ENCODE results near the gene ST6GALNAC4.

Gene ST6GALNAC4

GRCh38 chr9:127946728-127947127 is 29.9 kb upstream of the ST6GALNAC4 start:
- no peak for DNase-seq (ENCODE audit: low spot score)

GRCh38 chr9:127945942-127946341 is 29.1 kb upstream of the ST6GALNAC4 start:
- DNase-seq (ENCODE audit: low spot score), result no peak

- no peak for DNase-seq (ENCODE audit: low spot score)
These were observed 28.5 kb upstream of the ST6GALNAC4 start for GRCh38 chr9:127945338-127945737.

GRCh38 chr9:127944586-127945218 is 27.9 kb upstream of the ST6GALNAC4 start:
- no peak for DNase-seq (ENCODE audit: low spot score)

GRCh38 chr9:127943731-127944144 is 26.9 kb upstream of the ST6GALNAC4 start:
- DNase-seq (ENCODE audit: low spot score), result peak; percentile 71

- no peak for DNase-seq (ENCODE audit: low spot score)
These were observed 26.3 kb upstream of the ST6GALNAC4 start for GRCh38 chr9:127943011-127943662.

GRCh38 chr9:127942216-127943010 is 25.6 kb upstream of the ST6GALNAC4 start:
- DNase-seq (ENCODE audit: low spot score), result peak; percentile 40

- no peak for DNase-seq (ENCODE audit: low spot score)
These were observed 25.0 kb upstream of the ST6GALNAC4 start for GRCh38 chr9:127941961-127942215.

GRCh38 chr9:127941062-127941960 is 24.5 kb upstream of the ST6GALNAC4 start:
- DNase-seq (ENCODE audit: low spot score), result no peak

GRCh38 chr9:127940593-127940992 is 23.8 kb upstream of the ST6GALNAC4 start:
- no peak for DNase-seq (ENCODE audit: low spot score)

GRCh38 chr9:127938298-127938690 is 21.5 kb upstream of the ST6GALNAC4 start:
- DNase-seq (ENCODE audit: low spot score), result no peak

- DNase-seq (ENCODE audit: low spot score), result peak; percentile 86
These were observed 20.8 kb upstream of the ST6GALNAC4 start, which contains the start of gene DPM2 for GRCh38 chr9:127937388-127938297. DPM2 (minus strand) TSS chr9:127937854; CDS start chr9:127937820, 34 bp downstream.

- DNase-seq (ENCODE audit: low spot score), result no peak
These were observed 20.2 kb upstream of the ST6GALNAC4 start for GRCh38 chr9:127937056-127937387.

- no peak for DNase-seq (ENCODE audit: low spot score)
These were observed 19.6 kb upstream of the ST6GALNAC4 start for GRCh38 chr9:127936347-127936852.

- no peak for DNase-seq (ENCODE audit: low spot score)
These were observed 19.0 kb upstream of the ST6GALNAC4 start for GRCh38 chr9:127935765-127936221.

GRCh38 chr9:127934986-127935385 is 18.1 kb upstream of the ST6GALNAC4 start:
- no peak for DNase-seq (ENCODE audit: low spot score)

GRCh38 chr9:127934248-127934647 is 17.4 kb upstream of the ST6GALNAC4 start:
- DNase-seq (ENCODE audit: low spot score), result no peak

GRCh38 chr9:127931092-127931881 is 14.4 kb upstream of the ST6GALNAC4 start:
- no peak for DNase-seq (ENCODE audit: low spot score)

GRCh38 chr9:127930231-127931091 is 13.6 kb upstream of the ST6GALNAC4 start, which contains the start of gene PIP5KL1:
PIP5KL1 (minus strand) TSS chr9:127930777; CDS start chr9:127930752, 25 bp downstream.
- peak; percentile 56 for DNase-seq (ENCODE audit: low spot score)

Measured in CD4-positive, alpha-beta T cell treated with Interleukin-6 at 100 ng/mL for 8 hours (primary cell).